LoVo (cell line): ENCODE measurements around the gene SCO2.
A peak's percentile ranks its signal among the peaks of the same experiment; 100 is the strongest.
"Not testable (repeated sequence)": the region's sequence is repeated elsewhere in the genome, so short reads cannot be mapped to it uniquely, and the experiment has no call there.

Experiments used
- DNase-seq: peaks from one replicate; pipeline ENCODE4 v3.0.0-alpha.2; 2016; ENCODE audit warnings: low spot score

The SCO2 gene

GRCh38 chr22:50520184-50520583, 5.2 kb downstream of the SCO2 start:
- not testable (repeated sequence) for DNase-seq

- DNase-seq = no peak
These were observed 6.2 kb downstream of the SCO2 start for GRCh38 chr22:50519151-50519550.

GRCh38 chr22:50518606-50519005, 6.8 kb downstream of the SCO2 start:
- DNase-seq = no peak

GRCh38 chr22:50517495-50518260, 7.7 kb downstream of the SCO2 start:
- DNase-seq = no peak

- no peak for DNase-seq
These were observed 8.5 kb downstream of the SCO2 start for GRCh38 chr22:50516891-50517290.

GRCh38 chr22:50516068-50516467, 9.3 kb downstream of the SCO2 start:
- DNase-seq = no peak

- no peak for DNase-seq
These were observed 12.2 kb downstream of the SCO2 start for GRCh38 chr22:50513175-50513574.

- DNase-seq = no peak
These were observed 16.5 kb downstream of the SCO2 start for GRCh38 chr22:50508897-50509296.

GRCh38 chr22:50507991-50508884, 17.2 kb downstream of the SCO2 start, which contains the start of gene NCAPH2:
Gene NCAPH2 (plus strand): TSS chr22:50508224. CDS start chr22:50508338, 114 bp downstream.
- DNase-seq = peak; percentile 96

- peak; percentile 84 for DNase-seq
These were observed 17.9 kb downstream of the SCO2 start, which contains the start of gene LMF2 for GRCh38 chr22:50507421-50507990. Gene LMF2 (minus strand): TSS chr22:50507702. CDS start chr22:50507675, 27 bp downstream.

GRCh38 chr22:50506611-50507420, 18.6 kb downstream of the SCO2 start:
- DNase-seq = no peak

- no peak for DNase-seq
These were observed 19.4 kb downstream of the SCO2 start for GRCh38 chr22:50505776-50506610.

- DNase-seq = no peak
These were observed 20.1 kb downstream of the SCO2 start for GRCh38 chr22:50505276-50505775.

- no peak for DNase-seq
These were observed 20.8 kb downstream of the SCO2 start for GRCh38 chr22:50504369-50505211.

GRCh38 chr22:50503475-50504145, 21.8 kb downstream of the SCO2 start:
- no peak for DNase-seq

GRCh38 chr22:50502628-50503474, 22.5 kb downstream of the SCO2 start:
- no peak for DNase-seq

- DNase-seq = no peak
These were observed 23.3 kb downstream of the SCO2 start for GRCh38 chr22:50502096-50502495.

- no peak for DNase-seq
These were observed 24.9 kb downstream of the SCO2 start for GRCh38 chr22:50500452-50500851.
